ENCODE measurements around the gene CRYBA2. TPM values are rescaled to one million over a fixed set of nuclear protein-coding genes. Genes with fewer than 3 reads are reported as not detected.

The CRYBA2 gene
- total and polyA plus RNA-seq, 9 of the 15 experiments (the other 6 are each of a cell fraction or from before 2014, with no cell fraction given): 0.11 to 1.8 (median 0.62) TPM; not detected in 5

- TF ChIP-seq MGA (IDR thresholded peaks at IDR 0.05) (no peak), TOE1 (IDR thresholded peaks at IDR 0.05; ENCODE audit: borderline replicate concordance) (no peak), TOE1 (CRISPR knock-in tag; IDR thresholded peaks at IDR 0.05; ENCODE audit: borderline replicate concordance, low read depth) (no peak), DMBX1 (CRISPR knock-in tag; IDR thresholded peaks at IDR 0.05; ENCODE audit: borderline replicate concordance) (peak; percentile 37; the same call in 1 of the 2 replicates), CREM (IDR thresholded peaks at IDR 0.05; ENCODE audit: low read depth) (peak; percentile 16; the same call in 1 of the 2 replicates), NRF1 (conservative IDR thresholded peaks at IDR 0.05 in 1 of 2, IDR thresholded peaks at IDR 0.05 in 1 of 2) (peak; percentile 8 to 22; a peak in 2 of 4 replicates), TAL1 (IDR thresholded peaks at IDR 0.05) (no peak), ZNF764 (CRISPR knock-in tag; IDR thresholded peaks at IDR 0.05; ENCODE audit: low read depth) (no peak), ELF4 (CRISPR knock-in tag; IDR thresholded peaks at IDR 0.05) (no peak), CEBPG (CRISPR knock-in tag; IDR thresholded peaks at IDR 0.05) (no peak), CEBPG (tag; conservative IDR thresholded peaks at IDR 0.05 in 1 of 2, IDR thresholded peaks at IDR 0.05 in 1 of 2) (no peak), NR0B1 (IDR thresholded peaks at IDR 0.05; ENCODE audit: partially characterized antibody) (no peak), ZNF280B (CRISPR knock-in tag; IDR thresholded peaks at IDR 0.05) (no peak)
Measured at GRCh38 chr2:218962859-218963492, 30.2 kb downstream of the CRYBA2 start (continued).

Data from K562 (cell line).